GM21717 (cell line): ENCODE measurements around the gene CBLC.

Experiments
- ATAC-seq: cut with Tn5 transposase; IDR thresholded peaks from one replicate; pipeline ENCODE4 v1.9.1; 2021; ENCODE audit warnings: mild to moderate bottlenecking, moderate library complexity; ENCODE audit not compliant: unreplicated experiment

Gene CBLC

GRCh38 chr19:44777715-44778347, at the start of gene CBLC:
Gene CBLC, plus strand, starts transcription at chr19:44777890. Its CDS starts 42 bp downstream, at chr19:44777932.
- ATAC-seq: no peak

- ATAC-seq: no peak
Measured at GRCh38 chr19:44728178-44728577, 49.5 kb upstream of the CBLC start.

- no peak for ATAC-seq
Measured at GRCh38 chr19:44729516-44730033, 48.1 kb upstream of the CBLC start.

DNA sequence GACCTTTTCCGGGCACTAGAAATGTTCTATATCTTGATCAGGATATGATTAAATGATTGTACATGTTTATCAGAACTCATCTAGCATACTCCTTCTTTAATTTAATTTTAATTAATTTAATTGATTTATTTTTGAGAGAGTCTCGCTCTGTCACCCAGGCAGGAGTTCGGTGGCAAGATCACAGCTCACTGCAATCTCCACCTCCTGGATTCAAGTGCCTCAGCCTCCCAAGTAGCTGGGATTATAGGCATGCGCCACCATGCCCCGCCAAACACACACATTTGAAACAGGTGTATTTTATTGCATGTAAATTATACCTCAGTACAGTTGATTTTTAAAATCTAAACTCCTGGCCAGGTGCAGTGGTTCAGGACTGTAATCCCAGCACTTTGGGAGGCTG, 46.6 kb upstream of the CBLC start:
- ATAC-seq: no peak

GRCh38 chr19:44731622-44732021, 46.1 kb upstream of the CBLC start:
- no peak for ATAC-seq

DNA sequence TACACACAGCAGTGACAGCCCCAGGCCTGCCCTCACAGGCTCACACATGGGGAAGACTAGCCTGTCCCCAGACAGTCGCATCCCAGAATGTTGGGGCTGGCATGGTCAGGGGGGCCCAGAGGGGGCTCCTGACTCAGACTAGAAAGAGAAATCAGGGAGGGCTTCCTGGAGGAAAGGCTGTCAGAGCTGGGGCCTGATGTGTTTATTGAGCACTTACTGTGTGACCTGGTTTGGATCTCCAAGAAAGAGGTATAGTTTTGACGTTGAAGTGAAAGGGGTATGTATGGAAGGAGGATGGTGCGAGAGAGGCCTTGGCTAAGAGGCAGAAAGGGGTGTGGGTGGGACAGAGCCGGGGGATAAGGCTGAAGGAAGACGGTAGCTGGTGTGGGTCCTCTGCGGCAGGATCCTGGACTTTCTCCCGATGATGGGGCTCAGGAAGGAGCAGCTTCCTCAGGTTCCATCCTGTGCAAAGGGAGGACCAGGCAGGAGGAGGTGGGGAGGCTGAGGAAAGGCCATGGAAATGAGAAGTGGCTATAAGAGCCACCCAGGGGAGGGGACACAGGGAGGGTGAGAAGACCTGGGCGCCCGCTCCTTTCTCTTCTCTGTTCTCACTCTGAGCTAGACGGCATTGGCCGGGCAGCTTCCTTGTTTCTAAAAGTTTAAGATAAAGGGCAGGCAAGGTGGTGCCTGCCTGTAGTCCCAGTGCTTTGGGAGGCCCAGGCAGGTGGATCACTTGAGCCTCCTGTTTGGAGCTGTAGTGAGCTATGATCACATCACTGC, 45.3 kb upstream of the CBLC start:
- no peak for ATAC-seq

DNA sequence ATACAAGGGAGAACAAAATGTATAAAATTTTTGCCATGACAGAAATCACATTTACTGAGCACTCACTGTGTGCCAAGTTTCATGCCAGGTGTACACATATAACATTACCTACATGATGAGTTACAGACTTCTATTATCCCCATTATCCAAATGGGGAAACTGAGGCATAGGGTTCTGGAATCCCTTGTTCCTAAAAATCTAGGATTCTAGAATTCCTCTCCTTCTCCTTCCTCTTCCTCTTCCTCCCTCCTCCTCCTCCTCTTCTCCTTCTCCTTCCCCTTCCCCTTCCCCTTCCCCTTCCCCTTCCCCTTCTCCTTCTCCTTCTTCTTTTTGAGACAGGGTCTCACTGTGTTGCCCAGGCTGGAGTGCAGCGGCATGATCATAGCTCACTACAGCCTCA, 43.3 kb upstream of the CBLC start:
- ATAC-seq: no peak

DNA sequence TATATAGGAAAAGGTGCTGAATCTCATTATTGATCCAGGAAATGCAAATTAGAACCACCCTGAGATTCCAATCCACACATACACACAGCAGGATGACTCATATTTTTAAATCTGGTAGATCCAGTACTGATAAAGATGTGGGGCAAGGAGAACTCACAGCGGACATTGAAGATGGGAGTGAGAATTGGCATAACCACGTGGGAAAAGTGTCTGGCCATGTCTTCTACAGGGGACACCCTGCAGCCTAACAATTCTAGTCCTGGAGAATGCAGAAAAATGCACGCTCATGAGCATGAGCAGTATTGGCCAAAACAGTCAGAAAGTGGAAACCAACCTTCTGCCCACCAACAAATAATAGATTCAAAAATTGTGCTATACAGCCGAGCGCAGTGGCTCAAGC, 42.7 kb upstream of the CBLC start:
- ATAC-seq: no peak

GRCh38 chr19:44737238-44738071, 40.2 kb upstream of the CBLC start:
- ATAC-seq: no peak

DNA sequence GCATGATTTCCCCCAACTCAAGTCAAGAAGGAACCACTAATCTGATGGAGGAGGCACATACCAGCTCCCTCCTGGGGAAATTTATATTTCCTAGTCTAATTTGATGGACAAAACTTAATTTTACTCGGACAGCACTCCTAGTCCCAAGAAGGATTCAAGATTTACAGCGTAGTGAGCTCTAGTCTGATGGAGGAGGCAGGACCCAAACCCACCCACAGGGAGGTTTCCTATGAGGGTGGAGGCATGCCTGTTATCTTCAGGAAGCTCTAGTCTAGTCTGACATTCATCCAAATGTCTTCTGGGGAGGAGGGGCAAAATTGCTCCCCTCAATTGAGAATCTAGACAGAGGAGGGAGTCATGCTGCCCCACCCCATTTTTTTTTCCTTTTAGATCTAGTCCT, 39.6 kb upstream of the CBLC start:
- no peak for ATAC-seq

- no peak for ATAC-seq
Measured at GRCh38 chr19:44738603-44739558, 38.8 kb upstream of the CBLC start.

DNA sequence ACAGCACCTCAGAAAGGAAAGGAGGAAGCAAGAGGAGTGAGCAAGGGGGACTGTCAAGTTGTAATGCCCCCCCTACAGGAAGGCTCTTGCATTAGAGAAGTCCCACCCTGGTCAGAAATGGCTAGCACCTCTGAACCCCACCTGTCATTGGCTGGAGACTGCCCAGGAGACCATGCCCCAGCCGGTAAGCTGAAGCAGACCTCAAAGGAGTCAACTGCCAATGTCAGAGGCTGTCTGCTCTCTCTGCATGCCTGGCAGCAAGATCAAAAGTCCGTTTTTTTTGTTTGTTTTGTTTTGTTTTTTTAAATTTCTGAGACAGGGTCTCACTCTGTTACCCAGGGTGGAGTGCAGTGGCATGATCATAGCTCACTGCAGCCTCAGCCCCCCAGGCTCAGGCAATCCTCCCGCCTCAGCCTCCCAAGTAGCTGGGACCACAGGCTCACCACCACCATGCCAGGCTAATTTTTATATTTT, 37.3 kb upstream of the CBLC start:
- no peak for ATAC-seq

DNA sequence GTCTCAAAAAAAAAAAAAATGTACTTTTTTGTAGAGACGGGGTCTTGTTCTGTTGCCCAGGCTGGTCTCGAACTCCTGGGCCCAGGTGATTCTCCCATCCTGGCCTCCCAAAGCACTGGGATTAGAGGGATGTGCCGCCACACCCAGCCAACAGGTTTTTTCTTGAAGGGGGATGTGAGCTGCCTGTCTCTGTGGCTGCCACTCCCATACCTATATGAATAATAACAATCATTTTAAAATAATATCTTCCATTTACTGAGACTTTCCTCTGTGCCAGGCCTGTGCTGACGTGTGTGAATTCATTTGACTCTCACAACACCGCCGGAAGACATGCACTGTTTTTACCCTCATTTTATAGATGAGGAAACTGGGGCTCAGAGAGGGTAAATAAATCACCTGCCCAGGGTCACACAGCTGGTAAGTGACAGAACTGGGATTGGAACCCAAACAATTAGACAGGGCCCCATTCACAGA, 36.4 kb upstream of the CBLC start:
- ATAC-seq: no peak

DNA sequence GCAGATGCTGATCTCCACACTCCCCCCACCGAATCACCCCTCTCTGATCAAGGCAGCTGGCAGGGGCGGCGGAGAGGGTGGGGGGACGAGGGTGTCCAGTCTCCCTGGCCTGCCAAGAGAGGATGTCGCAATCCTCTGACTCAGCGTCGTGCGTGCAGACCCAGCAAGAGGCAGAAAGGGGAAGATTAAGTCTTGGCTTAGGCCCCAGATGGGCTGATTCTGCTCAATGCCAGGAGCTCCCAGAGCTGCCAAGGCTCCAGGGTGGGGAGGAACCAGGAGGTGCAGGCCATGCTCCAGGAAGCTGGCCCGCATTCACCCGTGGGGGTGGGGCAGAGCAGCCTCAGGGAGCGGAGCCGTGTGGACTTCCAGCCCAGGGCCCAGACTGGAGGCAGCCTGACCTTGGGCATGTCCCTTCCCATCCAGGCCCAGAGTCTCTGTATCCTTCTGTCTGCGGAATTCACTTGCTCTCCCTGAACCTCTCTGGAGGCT, 35.8 kb upstream of the CBLC start:
- no peak for ATAC-seq

DNA sequence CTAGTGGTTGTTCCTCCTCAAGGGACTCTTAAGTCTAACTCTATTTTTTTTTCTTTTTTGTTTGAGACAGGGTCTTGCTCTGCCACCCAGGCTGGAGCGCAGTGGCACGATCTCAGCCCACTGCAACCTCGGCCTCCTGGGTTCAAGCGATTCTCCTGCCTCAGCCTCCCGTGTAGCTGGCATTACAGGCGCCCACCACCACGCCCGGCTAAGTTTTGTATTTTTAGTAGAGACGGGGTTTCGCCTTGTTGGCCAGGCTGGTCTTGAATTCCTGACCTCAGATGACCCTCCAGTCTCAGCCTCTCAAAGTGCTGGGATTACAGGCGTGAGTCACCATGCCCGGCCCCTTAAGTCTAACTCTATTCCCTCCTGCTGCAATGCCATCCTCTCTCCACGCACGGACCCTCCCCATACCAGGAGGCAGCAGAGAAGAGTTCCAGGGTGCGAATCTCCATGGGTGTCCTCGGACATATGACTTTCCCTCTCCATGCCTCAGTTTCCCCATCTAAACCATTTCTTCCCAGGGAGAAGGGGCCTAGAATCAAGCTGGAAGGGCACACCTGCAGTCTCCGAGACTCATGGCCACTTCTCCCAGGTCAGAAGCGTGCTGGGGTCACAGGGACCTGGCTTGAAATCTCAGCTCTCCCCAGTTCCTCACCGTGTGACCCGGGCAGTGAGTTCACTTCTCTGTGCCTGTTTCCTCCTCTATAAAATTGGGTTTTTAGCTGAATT, 35.2 kb upstream of the CBLC start:
- ATAC-seq: no peak

- no peak for ATAC-seq
Measured at GRCh38 chr19:44744871-44745332, 32.8 kb upstream of the CBLC start.

DNA sequence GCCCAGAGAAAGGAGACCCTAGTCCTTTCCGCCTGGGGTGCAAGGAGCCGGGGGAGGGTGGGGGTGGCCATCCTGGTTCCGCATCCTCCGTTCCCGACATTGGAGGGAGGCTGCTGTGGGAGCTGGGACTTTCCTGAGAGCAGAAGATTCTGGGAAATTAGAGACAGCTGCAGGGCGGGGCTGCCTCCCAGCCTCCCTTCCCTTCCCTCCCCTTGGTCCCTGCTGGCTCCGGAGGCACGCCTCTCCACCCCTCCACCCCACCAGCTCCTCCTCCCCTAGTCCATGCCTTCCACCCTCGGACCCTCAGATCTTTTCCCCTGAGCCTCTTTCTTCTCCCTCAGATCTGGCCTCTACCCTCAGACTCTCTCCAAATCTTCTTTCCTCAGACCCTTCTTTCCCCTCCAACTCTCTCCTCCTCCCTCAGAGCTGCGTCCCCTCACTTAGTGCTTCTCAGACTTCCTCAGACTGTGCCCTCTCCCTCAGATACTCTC, 32.3 kb upstream of the CBLC start:
- ATAC-seq: no peak

- ATAC-seq: no peak
Measured at GRCh38 chr19:44745887-44746600, 31.6 kb upstream of the CBLC start.
